ENCODE results near the gene ATRNL1. TPM values are rescaled to one million over a fixed set of nuclear protein-coding genes. Genes with fewer than 3 reads are reported as not detected.

ATRNL1 gene
- polyA plus RNA-seq, 1 of the 3 experiments (the other 2 are of a cell fraction), result 0.67 TPM

DNA sequence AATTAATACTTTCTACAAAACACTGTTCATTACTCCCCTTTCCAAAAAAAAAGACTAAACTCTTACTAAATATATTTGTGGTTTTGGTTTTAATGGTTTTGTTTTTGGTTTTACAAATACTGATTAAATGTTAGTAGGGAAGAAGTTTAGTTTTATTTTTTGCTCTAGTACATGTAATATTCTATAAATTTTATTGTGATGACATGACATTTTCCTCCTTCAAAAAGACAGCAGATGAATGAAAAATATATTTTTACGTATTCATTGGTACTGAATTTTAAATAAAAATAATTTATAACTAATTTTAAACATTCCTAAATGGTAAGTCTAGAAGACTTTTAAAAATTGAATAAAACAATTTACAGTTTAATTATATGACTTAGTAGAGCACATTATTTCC lies 667.0 kb downstream of the ATRNL1 start:
- Histone ChIP-seq H3K79me2 (ENCODE audit: insufficient read depth) (no peaks in the 10 kb centered on the region), H3K4me1 (ENCODE audit: control insufficient read depth in 1 of 2, insufficient read depth in 2 of 2, low read depth in 1 of 2, low read length in 1 of 2) (no peaks in the 10 kb centered on the region), H4K20me1 (ENCODE audit: insufficient read depth) (no peaks in the 10 kb centered on the region), H2AFZ (ENCODE audit: low read depth) (no peak overlapping the region), H3K9me3 (no peaks in the 10 kb centered on the region; the same call in 1 of the 2 replicates), H3K4me2 (no peak overlapping the region), H3K36me3 (replicated peaks in 1 of 2; ENCODE audit: control insufficient read depth in 1 of 2, insufficient read depth in 2 of 2, low read length in 1 of 2) (no peaks in the 10 kb centered on the region), H3K27ac (ENCODE audit: low read depth in 2 of 2, low read length in 1 of 2) (no peak overlapping the region), H3F3A (replicated peaks; ENCODE audit: insufficient read depth) (peaks cover 4% of the 10 kb centered on the region), H3K9me2 (no peaks in the 10 kb centered on the region), H3K9ac (no peak overlapping the region), H3K27me3 (ENCODE audit: insufficient read depth) (no peaks in the 10 kb centered on the region), H3K4me3 (ENCODE audit: low read depth in 2 of 2, low read length in 1 of 2) (no peak overlapping the region)
- TF ChIP-seq MXI1 (IDR thresholded peaks at IDR 0.05; ENCODE audit: low read depth, low read length) (no peak), RXRA (IDR thresholded peaks at IDR 0.05; ENCODE audit: borderline replicate concordance, low read depth) (no peak), TAF1 (IDR thresholded peaks at IDR 0.05; ENCODE audit: borderline replicate concordance, low read depth, low read length) (no peak), POLR2AphosphoS5 (IDR thresholded peaks at IDR 0.05; ENCODE audit: low read depth, low read length) (no peak), NFIC (IDR thresholded peaks at IDR 0.05; ENCODE audit: borderline replicate concordance) (no peak)
- TF ChIP-seq, protein P1, sequence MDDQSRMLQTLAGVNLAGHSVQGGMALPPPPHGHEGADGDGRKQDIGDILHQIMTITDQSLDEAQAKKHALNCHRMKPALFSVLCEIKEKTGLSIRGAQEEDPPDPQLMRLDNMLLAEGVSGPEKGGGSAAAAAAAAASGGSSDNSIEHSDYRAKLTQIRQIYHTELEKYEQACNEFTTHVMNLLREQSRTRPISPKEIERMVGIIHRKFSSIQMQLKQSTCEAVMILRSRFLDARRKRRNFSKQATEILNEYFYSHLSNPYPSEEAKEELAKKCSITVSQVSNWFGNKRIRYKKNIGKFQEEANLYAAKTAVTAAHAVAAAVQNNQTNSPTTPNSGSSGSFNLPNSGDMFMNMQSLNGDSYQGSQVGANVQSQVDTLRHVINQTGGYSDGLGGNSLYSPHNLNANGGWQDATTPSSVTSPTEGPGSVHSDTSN (IDR thresholded peaks at IDR 0.05), result no peak
- TF ChIP-seq, protein P2, sequence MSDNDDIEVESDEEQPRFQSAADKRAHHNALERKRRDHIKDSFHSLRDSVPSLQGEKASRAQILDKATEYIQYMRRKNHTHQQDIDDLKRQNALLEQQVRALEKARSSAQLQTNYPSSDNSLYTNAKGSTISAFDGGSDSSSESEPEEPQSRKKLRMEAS (IDR thresholded peaks at IDR 0.05; ENCODE audit: low read depth), result no peak
- TF ChIP-seq, protein P3, sequence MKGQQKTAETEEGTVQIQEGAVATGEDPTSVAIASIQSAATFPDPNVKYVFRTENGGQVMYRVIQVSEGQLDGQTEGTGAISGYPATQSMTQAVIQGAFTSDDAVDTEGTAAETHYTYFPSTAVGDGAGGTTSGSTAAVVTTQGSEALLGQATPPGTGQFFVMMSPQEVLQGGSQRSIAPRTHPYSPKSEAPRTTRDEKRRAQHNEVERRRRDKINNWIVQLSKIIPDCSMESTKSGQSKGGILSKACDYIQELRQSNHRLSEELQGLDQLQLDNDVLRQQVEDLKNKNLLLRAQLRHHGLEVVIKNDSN (IDR thresholded peaks at IDR 0.05; ENCODE audit: borderline replicate concordance, low read depth), result no peak
- TF ChIP-seq, protein P4, sequence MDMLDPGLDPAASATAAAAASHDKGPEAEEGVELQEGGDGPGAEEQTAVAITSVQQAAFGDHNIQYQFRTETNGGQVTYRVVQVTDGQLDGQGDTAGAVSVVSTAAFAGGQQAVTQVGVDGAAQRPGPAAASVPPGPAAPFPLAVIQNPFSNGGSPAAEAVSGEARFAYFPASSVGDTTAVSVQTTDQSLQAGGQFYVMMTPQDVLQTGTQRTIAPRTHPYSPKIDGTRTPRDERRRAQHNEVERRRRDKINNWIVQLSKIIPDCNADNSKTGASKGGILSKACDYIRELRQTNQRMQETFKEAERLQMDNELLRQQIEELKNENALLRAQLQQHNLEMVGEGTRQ (IDR thresholded peaks at IDR 0.05; ENCODE audit: borderline replicate concordance, low read depth, low read length), result no peak
- TF ChIP-seq, protein P5, sequence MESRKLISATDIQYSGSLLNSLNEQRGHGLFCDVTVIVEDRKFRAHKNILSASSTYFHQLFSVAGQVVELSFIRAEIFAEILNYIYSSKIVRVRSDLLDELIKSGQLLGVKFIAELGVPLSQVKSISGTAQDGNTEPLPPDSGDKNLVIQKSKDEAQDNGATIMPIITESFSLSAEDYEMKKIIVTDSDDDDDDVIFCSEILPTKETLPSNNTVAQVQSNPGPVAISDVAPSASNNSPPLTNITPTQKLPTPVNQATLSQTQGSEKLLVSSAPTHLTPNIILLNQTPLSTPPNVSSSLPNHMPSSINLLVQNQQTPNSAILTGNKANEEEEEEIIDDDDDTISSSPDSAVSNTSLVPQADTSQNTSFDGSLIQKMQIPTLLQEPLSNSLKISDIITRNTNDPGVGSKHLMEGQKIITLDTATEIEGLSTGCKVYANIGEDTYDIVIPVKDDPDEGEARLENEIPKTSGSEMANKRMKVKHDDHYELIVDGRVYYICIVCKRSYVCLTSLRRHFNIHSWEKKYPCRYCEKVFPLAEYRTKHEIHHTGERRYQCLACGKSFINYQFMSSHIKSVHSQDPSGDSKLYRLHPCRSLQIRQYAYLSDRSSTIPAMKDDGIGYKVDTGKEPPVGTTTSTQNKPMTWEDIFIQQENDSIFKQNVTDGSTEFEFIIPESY (IDR thresholded peaks at IDR 0.05; ENCODE audit: borderline replicate concordance, low read depth), result no peak
- ChIA-PET CTCF (interaction anchor here (2.0 kb wide), 1 partner anchor 10 kb away, joined by 5 read pairs; no protein-coding TSS in a partner anchor), POLR2A (no interaction called here)
- DNase-seq, result no peak
- 40% methylated on average over 1 of the region's 1 CpG for WGBS (ENCODE audit: low lambda C conversion rate)

DNA sequence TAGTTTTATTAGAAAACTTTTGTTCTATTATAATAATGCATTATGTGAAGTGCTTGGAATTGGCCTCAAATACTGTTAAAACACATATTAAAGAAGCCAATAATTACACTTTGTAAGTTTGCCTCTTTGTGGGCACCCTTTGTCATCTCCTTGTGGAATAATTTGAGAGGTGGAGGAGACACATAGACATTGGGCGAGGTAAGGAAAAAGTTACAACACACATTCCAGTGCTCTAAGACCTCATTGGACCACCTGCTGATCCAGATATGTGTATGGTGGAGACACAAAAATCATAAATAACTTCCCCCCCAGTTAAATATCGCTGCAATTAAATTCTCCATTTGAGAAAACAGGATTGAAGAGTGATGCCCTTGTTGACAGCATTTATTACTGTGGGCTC lies 668.0 kb downstream of the ATRNL1 start:
- Histone ChIP-seq H2AFZ (ENCODE audit: low read depth) (no peak overlapping the region), H3K9ac (no peak overlapping the region), H3K27ac (ENCODE audit: low read depth in 2 of 2, low read length in 1 of 2) (no peak overlapping the region), H3K9me3 (no peaks in the 10 kb centered on the region; the same call in 1 of the 2 replicates), H3K9me2 (no peaks in the 10 kb centered on the region), H3K27me3 (ENCODE audit: insufficient read depth) (no peaks in the 10 kb centered on the region), H3K4me2 (no peak overlapping the region), H3K79me2 (ENCODE audit: insufficient read depth) (no peaks in the 10 kb centered on the region), H3K4me1 (ENCODE audit: control insufficient read depth in 1 of 2, insufficient read depth in 2 of 2, low read depth in 1 of 2, low read length in 1 of 2) (no peaks in the 10 kb centered on the region), H3K36me3 (replicated peaks in 1 of 2; ENCODE audit: control insufficient read depth in 1 of 2, insufficient read depth in 2 of 2, low read length in 1 of 2) (no peaks in the 10 kb centered on the region), H3K4me3 (ENCODE audit: low read depth in 2 of 2, low read length in 1 of 2) (no peak overlapping the region), H4K20me1 (ENCODE audit: insufficient read depth) (no peaks in the 10 kb centered on the region), H3F3A (replicated peaks; ENCODE audit: insufficient read depth) (peaks cover 4% of the 10 kb centered on the region)
- 38% methylated on average over 2 of the region's 2 CpGs for WGBS (ENCODE audit: low lambda C conversion rate)
- no peak for TF ChIP-seq MXI1 (IDR thresholded peaks at IDR 0.05; ENCODE audit: low read depth, low read length)
- DNase-seq, result no peak
- ChIA-PET CTCF (interaction anchor here (2.0 kb wide), 1 partner anchor 11 kb away, joined by 5 read pairs; no protein-coding TSS in a partner anchor), POLR2A (no interaction called here)
